ENCODE results near the gene KCNJ5.

The KCNJ5 gene

GRCh38 chr11:128968916-128969315, 77.8 kb downstream of the KCNJ5 start:
- ATAC-seq (replicated peaks; ENCODE audit: extremely low read depth, poor library complexity, severe bottlenecking) (no peak), DNase-seq (ENCODE audit: low spot score in 2 of 2) (no peak)
- peaks cover 3% of the 10 kb centered on the region for H3K36me3 Mint-ChIP-seq (ENCODE audit: insufficient read depth)
- H3K4me3 Mint-ChIP-seq: no peak overlapping the region
- H3K4me1 Mint-ChIP-seq: peaks cover 22% of the 10 kb centered on the region
- H3K9me3 Mint-ChIP-seq: no peaks in the 10 kb centered on the region
- H3K27ac Mint-ChIP-seq (ENCODE audit: low read depth): no peak overlapping the region
- peaks cover 48% of the 10 kb centered on the region for H3K27me3 Mint-ChIP-seq
